ENCODE measurements around the gene TMEM129.

TMEM129 gene

GRCh38 chr4:1721003-1721665 lies at the start of gene TMEM129, which contains the start of gene TACC3:
TMEM129 (minus strand) TSS chr4:1721323; CDS start chr4:1720837, 486 bp downstream.
TACC3 (plus strand) TSS chr4:1721521; CDS start chr4:1723422, 1,901 bp downstream.
- peak; percentile 92 for DNase-seq

- DNase-seq, result no peak
These were observed 49.7 kb upstream of the TMEM129 start for GRCh38 chr4:1770791-1771231.

DNA sequence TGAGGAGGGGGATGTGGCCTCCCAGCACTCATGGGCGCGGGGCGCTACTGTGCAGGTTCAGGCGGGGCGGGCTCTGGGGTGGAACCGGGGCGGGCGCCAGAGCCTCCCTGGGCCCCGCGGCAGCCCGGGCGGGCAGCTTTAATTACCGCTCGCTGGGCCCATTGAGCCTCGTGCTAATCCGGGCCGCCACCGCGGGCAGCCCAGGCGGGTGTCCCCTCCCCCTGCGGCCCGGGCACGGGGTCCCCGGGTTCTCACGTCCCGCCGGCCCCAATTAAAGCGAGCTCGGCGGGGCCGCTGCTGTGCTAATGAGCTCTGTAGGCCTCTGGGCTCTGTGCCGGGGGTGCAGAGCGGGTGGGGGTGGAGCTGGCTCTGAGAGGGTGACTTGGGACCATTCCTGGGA lies 49.1 kb upstream of the TMEM129 start:
- no peak for DNase-seq

DNA sequence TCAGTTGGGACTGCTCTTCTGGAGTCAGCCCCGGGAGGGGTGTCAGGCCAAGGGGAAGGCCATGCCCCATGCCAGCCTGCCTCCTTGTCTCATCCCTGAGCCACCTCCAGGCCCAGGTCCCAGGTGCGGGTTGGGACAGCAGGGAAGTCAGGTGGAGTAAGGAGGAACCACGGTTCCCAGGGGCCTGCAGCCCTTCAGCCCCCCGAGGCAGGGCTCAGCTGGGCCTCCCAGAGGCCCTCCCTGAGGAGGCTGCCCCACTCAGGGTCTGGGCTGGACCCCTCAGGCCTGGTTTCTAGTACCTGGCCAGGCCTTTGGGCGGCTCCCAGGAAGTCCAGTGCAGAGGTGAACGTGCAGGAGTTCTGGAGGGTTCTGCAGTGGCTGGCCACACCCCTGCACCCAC lies 48.6 kb upstream of the TMEM129 start:
- DNase-seq, result no peak

DNA sequence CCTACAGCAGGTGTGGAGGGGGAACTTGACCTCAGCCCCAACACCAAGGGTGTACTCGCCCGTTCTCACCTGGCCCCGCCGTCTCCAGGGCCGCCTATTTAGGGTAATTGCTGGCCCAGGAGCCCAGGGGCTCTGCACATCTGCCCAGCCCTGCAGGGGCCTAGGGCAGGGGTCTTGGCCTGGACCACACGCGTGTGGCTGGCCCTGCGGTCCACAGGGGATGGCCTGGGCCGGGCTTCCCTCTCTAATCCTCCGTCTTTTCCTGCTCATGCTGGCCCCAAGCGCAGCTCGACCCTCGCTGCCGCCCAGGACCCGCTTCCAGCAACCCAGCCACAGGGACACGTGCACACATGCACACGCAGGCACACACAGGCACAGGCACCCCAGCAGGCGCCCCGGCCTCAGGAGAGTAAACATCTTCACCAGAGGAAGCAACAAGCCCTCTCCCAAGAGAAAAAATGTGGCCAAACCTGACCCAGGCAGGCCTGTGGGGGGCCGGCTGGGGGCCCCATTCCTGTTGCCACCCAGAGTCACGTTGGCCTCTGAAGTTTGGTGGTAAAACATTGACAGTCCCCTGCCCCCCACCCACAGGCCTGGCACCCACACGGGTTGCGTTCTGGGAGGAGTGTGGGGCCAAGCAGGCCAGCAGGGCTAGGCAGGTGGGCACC lies 47.4 kb upstream of the TMEM129 start:
- DNase-seq, result no peak

DNA sequence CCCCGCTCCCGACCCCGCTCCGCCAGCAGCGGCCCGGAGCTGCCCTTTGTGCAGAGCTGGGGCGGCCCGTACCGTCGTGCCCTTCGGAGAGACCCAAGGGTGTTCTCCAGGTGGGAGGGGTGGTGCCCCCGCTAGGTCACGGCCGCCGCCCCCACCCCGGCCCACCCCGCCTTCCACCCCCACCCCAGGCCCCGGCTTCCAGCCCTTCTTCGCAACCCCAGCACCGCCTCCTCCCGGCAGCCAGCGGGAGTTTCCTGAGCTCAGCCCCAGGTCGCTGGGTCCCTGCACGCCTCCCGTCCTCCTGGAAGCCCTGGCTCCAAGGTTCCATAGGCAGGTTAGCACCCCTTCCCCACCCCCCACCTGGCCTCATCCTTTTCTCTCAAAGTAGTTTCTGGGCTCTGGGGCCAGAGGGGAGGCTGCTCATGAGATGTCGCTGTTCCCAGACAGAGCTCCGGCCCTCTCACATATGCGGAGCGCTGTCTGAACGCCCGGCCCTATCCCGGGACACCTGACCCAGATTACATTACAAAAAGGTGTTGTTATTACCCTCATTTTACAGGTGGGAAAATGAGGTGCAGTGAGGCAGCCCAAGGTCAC lies 46.7 kb upstream of the TMEM129 start:
- DNase-seq, result no peak

DNA sequence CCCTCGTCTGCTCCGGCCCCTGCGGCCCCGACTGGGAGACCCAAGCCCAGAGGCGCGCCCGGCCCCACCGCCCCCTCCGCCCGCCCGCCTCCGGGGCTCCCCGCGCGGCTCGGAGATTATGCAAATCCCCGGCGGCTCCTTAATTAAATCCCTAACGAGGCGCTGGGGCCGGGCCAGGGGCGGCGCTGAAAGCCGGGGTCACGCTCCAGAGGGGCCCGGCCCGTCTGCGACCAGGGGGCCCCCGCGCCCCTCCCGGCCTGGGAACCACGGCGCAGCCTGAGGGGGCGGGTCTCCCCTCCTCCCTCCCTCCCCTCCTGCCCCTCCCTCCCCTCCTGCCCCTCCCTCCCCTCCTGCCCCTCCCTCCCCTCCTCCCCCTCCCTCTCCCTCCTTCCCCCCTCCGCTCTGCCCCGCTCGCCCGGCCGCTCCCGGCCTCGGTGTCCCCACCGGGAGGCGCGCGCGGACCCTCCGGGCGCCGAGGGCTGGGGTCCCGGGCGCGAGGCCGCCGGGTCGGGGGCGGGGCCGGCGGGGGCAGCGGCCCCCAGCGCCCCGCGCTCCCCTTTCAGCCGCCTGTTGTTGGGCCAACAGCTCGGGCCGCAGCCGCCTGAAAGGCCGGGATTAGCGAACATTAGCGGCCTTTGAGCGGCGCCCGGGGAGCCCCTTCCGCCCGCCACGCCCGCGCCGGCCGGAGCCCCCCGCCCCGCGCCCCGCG lies 46.1 kb upstream of the TMEM129 start:
- no peak for DNase-seq

GRCh38 chr4:1766106-1767060 lies 45.3 kb upstream of the TMEM129 start:
- no peak for DNase-seq

DNA sequence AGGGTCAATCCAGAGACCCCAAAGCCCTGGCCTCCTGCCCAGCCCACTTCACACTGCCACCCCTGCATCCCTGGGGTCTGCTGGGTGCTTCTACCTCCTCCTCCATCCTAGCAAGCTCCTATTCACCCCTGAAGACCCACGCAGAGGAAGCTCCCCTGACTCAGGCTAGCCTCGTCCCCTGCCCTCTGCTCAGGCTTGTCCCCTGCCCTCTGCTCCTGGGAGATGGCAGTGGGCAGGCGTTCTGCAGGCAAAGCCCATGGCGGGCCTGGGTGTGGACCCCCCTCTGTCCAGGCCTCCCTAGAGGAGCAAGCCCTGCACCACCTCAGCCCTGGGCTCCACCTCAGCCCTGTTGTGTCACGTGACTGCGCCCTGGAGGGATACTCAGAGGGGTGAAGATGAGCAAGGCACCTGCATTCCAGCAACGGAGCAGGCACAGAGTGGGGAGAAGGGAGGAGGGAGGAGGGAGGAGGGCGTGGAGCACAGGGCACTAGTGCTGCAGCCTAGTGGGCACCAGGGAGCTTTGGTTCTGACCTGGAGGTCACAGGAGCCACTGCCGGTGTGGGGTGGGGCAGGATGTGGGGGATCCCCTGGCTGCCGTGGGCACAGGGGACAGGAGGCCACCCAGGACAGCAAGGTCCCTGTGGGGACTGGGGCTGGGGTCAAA lies 44.4 kb upstream of the TMEM129 start:
- DNase-seq, result no peak

GRCh38 chr4:1764670-1765069 lies 43.5 kb upstream of the TMEM129 start:
- no peak for DNase-seq

DNA sequence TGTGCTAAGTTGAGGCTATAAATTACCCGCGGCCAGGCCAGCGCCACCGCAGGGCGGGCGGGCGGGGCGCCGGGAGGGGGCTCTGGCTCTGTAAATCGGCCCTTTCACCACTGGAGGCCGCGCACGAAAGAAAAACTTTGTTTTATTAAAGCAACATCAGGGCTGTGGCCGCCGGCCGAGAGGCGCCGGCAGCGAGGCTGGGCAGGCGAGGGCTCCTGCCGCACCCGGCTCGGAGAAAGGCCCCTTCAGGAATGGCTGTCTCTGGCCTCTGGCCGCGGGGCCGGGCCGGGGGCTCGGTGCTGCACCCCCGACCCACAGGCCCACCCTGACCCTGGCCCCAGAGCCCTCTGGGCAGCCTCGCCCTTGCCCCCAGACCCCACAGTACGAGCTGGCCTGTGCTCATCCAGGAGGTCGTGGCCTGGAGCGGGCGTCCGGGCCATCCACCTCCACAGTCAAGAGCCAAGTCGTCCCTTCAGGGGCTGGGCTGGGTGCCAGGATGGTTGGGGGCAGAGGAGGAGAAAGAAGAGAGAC lies 42.5 kb upstream of the TMEM129 start:
- no peak for DNase-seq

DNA sequence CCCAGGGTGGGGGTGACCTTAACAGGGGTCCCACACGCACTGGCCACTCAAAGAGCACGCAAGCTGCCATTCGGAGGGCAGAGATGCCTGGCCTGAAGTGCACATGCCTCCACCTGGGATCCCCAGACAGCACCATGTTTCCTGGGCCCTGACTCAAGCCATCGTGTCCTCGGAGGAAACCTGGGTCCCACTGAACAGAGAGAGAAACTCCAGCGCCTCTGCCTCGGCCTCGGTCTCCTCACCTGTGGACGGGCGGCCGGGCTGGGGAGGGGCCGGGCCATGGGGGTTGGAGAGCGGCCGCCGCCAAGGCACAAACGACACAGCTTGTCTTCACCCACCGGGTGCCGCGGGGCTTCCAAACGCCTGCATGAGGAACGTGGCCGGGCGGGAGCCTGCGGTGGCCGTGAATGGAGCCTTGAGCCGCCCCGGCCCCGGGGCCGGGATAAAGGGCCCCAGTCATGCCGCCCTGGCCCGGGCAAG lies 42.0 kb upstream of the TMEM129 start:
- DNase-seq, result no peak

DNA sequence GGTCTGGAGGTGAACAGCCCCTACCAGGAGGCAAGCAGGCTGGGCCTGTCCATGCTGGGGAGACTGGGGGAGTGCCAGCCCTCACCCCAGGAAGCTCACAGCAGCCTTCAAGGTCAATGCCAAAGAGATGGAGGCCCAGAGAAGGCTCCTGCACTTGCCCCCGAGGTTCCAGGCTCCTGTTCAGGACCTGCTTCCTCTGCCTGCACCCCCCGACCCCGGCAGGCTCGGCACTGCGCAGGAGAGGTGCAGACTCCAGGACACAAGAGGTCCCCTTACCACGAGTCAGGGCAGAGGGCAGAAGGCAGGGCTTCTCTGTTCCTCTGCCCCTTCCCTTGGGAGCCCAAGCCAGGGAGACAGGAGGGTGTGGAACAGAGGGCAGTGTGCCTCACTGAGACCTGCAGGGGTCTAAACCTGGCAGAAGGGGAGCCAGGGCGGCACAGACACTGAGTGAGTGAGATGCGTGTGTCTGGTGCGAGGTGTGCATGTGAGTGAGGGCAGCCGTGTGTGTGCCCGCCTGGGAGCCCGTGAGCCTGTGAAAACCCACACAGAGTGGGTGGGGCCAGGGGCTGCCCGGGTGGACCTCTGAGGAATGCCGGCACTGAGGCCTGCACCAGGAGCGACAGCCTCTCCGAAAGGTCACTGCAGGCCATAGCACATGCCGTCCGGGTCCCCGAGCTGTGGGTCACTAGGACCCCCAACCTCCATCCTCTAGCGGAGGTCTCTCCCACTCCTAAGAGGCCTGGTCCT lies 41.3 kb upstream of the TMEM129 start:
- no peak for DNase-seq

DNA sequence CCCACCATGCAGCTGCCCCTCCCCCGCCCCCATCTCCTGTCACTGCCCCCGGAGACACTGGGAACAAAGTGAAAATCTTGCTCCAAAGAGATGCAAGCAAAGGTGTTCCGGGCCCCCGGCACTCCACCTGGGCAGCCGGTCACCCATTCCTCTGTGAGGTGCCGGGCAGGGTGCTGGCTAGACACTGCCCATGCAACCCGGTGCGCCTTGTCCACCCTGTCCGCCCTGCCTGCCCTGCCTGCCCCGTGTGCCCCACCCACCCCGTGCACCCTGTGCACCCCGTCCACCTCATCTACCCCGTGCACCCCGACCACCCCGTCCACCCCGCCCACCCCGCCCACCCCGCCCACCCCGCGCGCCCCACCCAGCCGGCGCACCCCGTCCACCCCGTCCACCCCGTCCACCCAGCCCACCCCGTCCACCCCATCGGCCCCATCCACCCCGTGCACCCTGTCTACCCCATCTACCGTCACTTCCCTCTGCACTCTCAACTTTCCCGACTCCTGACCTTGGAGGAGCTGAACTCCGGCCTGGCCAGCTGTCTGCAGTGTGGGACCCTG lies 40.1 kb upstream of the TMEM129 start:
- DNase-seq, result no peak

DNA sequence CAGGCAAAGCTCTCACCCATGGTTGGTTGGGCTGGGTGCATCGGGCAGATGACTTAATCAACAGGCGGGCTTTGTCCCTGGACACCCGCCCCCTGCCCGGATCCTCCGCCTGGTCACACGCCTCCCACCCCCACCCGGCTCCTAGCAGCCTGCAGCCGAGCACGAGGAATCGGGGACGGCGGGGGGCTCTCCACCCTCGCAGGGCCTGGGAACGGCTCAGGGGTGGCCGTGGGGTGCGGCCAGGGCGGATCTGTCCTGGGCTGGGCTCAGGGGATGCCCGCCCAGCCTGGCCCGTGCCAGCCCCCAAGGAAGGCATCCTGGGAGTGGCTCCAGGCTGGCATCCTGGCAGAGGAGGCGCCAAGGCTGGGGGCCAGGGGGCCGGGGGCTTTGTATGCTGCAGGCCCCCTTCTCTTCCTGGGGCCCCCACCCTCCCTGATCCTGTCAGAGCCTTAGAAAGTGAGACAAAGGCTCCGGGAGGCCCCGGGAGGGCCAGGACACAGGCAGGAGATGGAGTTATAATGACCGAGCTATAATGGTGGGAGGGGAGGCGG lies 39.5 kb upstream of the TMEM129 start:
- no peak for DNase-seq

DNA sequence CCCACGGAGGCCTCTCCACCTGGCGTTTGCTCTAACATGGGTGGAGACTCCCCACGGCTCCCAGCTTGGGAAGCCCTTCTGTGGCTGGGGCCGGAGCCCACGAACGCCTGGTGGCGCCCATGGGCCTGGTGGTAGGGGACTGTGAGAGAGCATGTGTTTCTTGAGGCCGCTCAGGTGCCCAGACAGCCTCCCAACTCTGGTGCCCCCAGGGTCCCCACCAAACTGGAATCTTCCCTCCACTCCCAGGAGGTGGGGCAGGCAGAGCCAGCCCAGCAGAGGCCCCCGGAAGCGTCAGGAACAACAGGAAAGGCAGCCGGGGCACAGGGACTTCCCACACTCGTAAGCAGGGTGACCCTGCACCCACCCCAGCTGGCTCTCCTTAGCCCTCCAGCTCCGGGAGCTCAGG lies 38.7 kb upstream of the TMEM129 start:
- no peak for DNase-seq

DNA sequence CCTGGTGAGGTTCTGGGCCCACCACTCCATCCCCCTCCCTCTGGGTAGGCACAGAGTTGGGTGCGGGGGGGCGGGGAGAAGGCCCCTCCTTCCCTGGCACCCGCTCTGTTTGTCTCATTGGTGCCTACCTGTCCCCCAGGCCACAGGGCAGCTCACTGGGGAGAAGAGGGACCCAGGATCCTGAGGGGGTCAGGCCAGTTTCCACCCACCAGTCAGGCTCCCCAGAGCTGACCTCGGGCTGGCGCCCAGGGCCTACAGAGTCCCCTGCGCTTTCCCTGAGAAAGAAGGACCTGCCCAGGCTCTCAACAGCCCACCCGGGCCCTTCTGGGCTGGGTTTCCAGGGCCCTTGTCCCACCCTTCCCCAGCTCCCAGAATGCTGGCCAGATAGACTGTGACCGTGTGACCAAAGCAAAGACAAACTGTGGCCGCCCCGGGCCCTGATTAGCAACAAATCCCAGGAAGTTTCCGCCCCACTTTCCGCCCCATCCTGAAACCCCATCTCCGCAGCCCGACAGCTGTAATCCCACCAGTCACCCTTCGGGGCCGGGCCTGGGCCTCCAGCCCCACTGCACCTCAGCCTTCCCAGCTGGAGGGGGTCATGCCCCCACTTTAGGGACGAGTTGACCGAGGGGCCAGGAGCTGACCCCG lies 38.2 kb upstream of the TMEM129 start:
- no peak for DNase-seq

DNA sequence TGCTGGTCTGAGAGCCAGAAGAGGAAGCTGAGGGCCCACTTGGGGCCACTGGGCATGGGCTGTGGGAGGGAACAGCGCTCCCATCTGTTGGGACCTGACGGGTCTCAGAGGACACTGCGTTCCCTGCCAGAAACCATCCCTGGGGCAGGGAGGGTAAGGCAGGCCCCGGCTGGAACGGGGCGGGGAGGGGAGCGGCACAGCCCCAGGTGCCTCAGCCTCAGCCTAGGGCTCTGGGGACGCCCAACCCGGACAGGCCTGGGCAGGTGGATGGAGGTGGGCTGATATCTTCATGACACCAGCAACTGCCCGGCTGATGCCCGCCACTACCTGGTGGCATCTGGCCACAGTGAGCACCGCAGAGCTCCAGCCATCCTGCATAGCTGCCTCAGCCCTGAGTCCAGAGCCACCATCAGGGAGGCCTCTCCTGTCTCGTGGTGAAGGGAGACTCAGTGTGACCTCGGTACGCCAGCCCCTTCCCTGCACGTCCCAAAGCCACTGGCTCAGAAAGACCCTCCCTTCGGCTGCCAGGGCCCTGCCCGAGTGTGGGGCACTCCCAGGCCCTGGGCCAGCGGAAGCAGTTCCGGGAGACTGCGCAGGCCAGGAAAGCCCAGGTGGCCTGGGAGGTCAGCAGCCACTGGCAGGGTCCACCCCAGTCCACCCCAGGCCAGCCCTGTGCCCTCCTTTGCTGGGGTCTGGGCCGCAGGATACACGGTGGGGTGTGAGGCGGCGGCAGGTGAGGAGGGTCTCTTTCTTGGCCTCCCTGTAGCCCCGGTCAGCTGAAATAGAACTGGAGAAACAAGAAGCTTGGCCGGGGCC lies 37.4 kb upstream of the TMEM129 start:
- DNase-seq, result no peak
